GM12875 (cell line): ENCODE results near the gene SPIRE1.

Experiments used
- H3K4me3 ChIP-seq: one replicate; pipeline ENCODE4 v1.5.1; 2011; ENCODE audit warnings: low read depth, low read length, control low read depth
- TF ChIP-seq, protein P1 (sequence below): IDR thresholded peaks from 2 replicates; pipeline ENCODE4 v1.5.1; 2011; ENCODE audit warnings: low read depth, mild to moderate bottlenecking, control low read depth, inconsistent platforms, low read length, moderate library complexity, borderline replicate concordance; ENCODE audit not compliant: insufficient read depth

The SPIRE1 gene

DNA sequence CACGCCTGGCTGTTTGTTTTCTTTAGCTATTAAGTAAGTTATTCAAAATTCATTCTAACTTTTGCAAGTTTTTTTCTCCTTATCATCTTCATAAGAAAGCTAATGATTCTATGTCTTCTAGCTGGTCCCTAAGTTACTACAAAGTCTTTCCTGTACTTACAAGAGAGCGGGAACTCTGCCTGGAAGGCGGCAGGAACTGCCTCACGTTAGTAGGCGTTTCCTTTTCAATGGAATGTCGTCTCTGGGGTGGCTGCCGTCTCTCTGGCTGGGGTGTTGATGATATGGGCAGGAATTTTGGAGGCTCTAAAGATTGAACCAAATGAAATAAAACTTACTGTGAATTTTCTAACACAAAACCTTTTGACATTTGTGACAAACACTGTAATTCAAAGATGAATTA, 194.7 kb downstream of the SPIRE1 start:
- H3K4me3 ChIP-seq, result no peak overlapping the region
- TF ChIP-seq, protein P1, sequence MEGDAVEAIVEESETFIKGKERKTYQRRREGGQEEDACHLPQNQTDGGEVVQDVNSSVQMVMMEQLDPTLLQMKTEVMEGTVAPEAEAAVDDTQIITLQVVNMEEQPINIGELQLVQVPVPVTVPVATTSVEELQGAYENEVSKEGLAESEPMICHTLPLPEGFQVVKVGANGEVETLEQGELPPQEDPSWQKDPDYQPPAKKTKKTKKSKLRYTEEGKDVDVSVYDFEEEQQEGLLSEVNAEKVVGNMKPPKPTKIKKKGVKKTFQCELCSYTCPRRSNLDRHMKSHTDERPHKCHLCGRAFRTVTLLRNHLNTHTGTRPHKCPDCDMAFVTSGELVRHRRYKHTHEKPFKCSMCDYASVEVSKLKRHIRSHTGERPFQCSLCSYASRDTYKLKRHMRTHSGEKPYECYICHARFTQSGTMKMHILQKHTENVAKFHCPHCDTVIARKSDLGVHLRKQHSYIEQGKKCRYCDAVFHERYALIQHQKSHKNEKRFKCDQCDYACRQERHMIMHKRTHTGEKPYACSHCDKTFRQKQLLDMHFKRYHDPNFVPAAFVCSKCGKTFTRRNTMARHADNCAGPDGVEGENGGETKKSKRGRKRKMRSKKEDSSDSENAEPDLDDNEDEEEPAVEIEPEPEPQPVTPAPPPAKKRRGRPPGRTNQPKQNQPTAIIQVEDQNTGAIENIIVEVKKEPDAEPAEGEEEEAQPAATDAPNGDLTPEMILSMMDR, result no peak

DNA sequence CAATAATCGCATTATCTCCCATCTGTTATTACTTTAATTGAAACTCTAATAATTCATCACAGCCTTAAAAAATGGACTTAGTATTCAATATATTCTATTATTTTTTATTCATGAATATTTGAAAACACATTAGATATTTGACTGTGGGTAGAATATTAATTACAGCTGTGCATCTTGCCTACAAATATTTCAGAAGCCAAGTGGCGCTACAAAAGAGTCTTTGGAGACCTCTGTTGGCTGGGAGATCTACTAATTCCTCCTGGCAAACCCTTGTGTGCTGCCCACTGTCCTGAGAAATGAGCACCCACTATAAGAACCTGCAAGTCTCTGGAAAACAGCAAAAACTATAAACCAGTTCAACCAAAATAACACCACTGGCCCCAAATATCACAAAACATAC, 195.7 kb downstream of the SPIRE1 start:
- no peak overlapping the region for H3K4me3 ChIP-seq
- TF ChIP-seq, protein P1, result no peak

DNA sequence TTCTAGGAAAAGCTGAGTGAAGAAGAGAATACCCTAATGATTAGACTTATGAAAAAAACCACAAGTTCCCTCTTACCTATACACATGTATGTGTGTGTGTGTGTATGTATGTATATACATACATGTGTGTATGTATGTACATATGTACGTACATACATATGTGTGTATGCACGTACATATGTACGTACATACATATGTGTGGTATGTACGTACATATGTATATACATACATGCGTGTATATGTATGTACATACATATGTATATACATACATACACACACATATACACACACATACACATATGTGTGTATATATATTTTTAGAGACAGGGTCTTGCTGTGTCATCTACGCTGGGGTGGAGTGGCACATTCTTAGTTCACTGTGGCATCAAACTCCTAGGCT, 196.6 kb downstream of the SPIRE1 start:
- TF ChIP-seq, protein P1, result no peak
- no peak overlapping the region for H3K4me3 ChIP-seq

DNA sequence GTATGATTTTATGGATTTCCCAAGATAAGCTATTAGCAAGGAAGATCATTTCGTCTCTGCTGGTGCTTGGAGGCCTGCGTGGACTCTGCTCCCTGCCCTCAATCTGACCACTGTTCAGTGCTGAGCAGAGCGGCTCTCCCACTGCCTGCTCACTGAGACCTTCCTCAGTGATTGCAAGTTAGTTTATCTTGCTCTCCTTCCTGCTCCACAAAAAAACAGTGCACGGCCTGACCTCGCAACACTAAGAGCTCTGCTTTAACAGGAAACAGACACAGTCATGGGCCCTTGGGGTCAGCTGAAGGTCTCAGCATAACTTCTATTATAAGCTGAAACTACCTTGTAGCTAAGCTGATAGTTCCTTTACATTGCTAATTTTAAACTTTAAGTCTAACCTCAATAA, 197.0 kb downstream of the SPIRE1 start:
- no peak overlapping the region for H3K4me3 ChIP-seq
- TF ChIP-seq, protein P1, result no peak

DNA sequence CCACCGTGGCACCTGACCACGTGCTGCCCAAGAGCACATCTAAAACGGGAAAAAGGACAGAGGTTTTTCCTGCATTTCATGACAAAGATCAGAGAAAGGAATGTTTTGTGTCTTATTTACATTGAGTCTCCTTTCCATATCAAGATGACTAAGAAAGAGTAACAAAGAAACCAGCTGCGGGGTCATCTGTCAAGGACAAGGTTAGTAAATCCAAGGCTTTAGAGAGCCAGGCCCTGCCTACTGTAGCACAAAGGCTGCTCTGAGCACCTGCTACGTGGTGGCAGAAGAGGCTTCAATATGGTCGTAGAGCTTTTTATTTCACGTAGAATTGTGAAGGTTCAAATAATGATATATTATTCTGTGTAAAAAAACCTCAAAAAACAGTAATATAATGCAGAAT, 199.1 kb downstream of the SPIRE1 start:
- TF ChIP-seq, protein P1, result no peak
- H3K4me3 ChIP-seq, result no peak overlapping the region

DNA sequence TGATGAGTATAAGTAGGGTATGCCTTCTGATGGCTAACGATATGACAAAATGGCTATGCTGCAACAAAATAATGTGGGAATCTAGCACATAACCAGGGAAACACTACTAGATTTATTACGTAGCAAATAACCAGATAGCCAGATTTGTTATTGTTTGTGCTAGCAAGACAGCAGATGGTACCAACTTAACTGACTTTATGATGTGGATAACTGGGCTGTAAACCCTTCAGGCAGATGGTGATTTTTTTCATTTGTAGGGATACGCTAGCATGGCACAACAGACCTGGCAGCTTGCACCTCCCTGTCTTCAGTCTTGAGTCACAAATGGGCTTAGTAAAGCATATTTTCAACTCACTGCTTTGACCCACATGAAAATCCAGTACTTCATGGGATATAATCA, 201.5 kb downstream of the SPIRE1 start:
- no peak overlapping the region for H3K4me3 ChIP-seq
- TF ChIP-seq, protein P1, result no peak

DNA sequence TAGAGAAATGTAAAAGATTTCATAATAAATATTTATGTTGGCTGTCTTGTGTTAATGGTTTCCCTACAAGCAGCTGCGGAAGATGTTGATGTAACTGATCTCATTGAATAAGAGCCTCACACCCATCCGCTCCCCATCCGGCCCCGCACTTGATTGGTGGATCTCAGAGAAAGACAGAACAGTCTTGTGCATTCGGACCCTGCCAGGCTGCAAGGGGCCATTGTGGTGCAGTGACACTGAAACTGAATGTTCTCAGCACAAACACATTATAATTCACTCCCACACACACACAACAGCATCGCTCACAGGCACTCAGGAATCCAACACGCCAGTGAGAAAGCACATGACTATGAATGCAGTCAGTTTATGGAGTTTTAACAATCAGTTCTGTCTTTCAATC, 202.4 kb downstream of the SPIRE1 start:
- H3K4me3 ChIP-seq, result no peak overlapping the region
- TF ChIP-seq, protein P1, result no peak
